Esophagus squamous epithelium (tissue), 5 donors: ENCODE data around the gene SMARCD1. TPM values are rescaled to one million over a fixed set of nuclear protein-coding genes. Genes with fewer than 3 reads are reported as not detected.

Experiments used
- DNase-seq: peaks from one replicate; lab custom pipeline; 2025; lab: John Stamatoyannopoulos, UW
- H3K27ac ChIP-seq, 4 donors: fragments of 200-600 bp; sonication (generic); one replicate each; pipeline ENCODE4 v1.5.1; 2016 to 2019; ENCODE audit warnings: mild to moderate bottlenecking in 1 of 4
- H3K27me3 ChIP-seq, 4 donors: fragments of 200-600 bp; sonication (generic); 1 replicate in 3 of 4; 2 replicates in 1 of 4; pipeline versions ENCODE4 v1.5.1 to v1.6.0; 2017 to 2021; ENCODE audit warnings: antibody characterized with exemption in 1 of 4
- H3K36me3 ChIP-seq, 3 donors: fragments of 200-600 bp; sonication (generic); one replicate each; pipeline ENCODE4 v1.5.1; 2016 to 2019
- H3K4me1 ChIP-seq, 3 donors: fragments of 200-600 bp; sonication (generic); one replicate each; pipeline ENCODE4 v1.5.1; 2017 to 2019
- H3K4me3 ChIP-seq, 4 donors: fragments of 200-600 bp; sonication (generic); 1 replicate in 3 of 4; 2 replicates in 1 of 4; pipeline ENCODE4 v1.5.1; 2016 to 2019; ENCODE audit warnings: mild to moderate bottlenecking in 2 of 4, moderate library complexity in 1 of 4
- H3K9me3 ChIP-seq, 3 donors: fragments of 200-600 bp; sonication (generic); one replicate each; pipeline ENCODE4 v1.5.1; 2016 to 2019
- CTCF ChIP-seq, 6 experiments: fragments of 450-650 bp in 4 of 6; fragments of 200-600 bp in 2 of 6; sonication (generic) in 2 of 6; IDR thresholded peaks; one replicate each; pipeline ENCODE4 v1.5.1; 2016 to 2019; ENCODE audit warnings: antibody characterized with exemption in 6 of 6, mild to moderate bottlenecking in 4 of 6, moderate library complexity in 4 of 6
- POLR2A ChIP-seq, 4 donors: fragments of 450-650 bp; IDR thresholded peaks; one replicate each; pipeline ENCODE4 v1.6.1; 2017; ENCODE audit warnings: antibody characterized with exemption in 4 of 4, mild to moderate bottlenecking in 4 of 4, moderate library complexity in 3 of 4
- WGBS, 2 donors: methylation state at CpG; one replicate each; pipeline ENCODE4 v1.1.5; 2018; 5-methylcytosine and 5-hydroxymethylcytosine counted together
- intact Hi-C: fragments of 100-400 bp; cut with DNase I; formaldehyde crosslinking; loops from one replicate; pipeline ENCODE4 v1.15.0; 2022
- total RNA-seq, 4 donors: library from RNA; depleted of rRNA; stranded (reverse); fragments of >200 nt; gene quantifications; one replicate each; pipeline ENCODE4 v1.1.0, GENCODE V29; 2016
- donor health status: DM: yes; HTN: yes; CAD: no.

The SMARCD1 gene
- total RNA-seq, 4 donors from 2014 or later: 34.5 to 67.8 (median 46.5) TPM

GRCh38 chr12:50061171-50061570, 24.0 kb upstream of the SMARCD1 start:
- no peak overlapping the region for H3K27ac ChIP-seq
- peaks cover 0 to 33% (median 0%) of the 10 kb centered on the region in 4 donors for H3K27me3 ChIP-seq
- TF ChIP-seq POLR2A (IDR thresholded peaks at IDR 0.05) (no peak), CTCF (IDR thresholded peaks at IDR 0.05) (no peak)
- no peak overlapping the region for H3K4me3 ChIP-seq
- intact Hi-C loops: loop anchor here (5.0 kb wide), 1 partner anchor 284 kb away; no protein-coding TSS in a partner anchor
- WGBS, 2 donors: 91 to 93% methylated on average over 2 of the region's 2 CpGs
- DNase-seq: no peak
- peaks cover 15 to 33% (median 16%) of the 10 kb centered on the region in 3 donors for H3K4me1 ChIP-seq
- H3K9me3 ChIP-seq: no peaks in the 10 kb centered on the region
- no peaks in the 10 kb centered on the region for H3K36me3 ChIP-seq

- H3K4me3 ChIP-seq: no peak overlapping the region
- no peak overlapping the region for H3K27ac ChIP-seq
- TF ChIP-seq CTCF (IDR thresholded peaks at IDR 0.05) (no peak), POLR2A (IDR thresholded peaks at IDR 0.05) (no peak)
- peaks cover 0 to 24% (median 0%) of the 10 kb centered on the region in 4 donors for H3K27me3 ChIP-seq
- 43 to 57% methylated on average over 1 to 3 of the region's 6 CpGs for WGBS, 2 donors
- no peaks in the 10 kb centered on the region for H3K36me3 ChIP-seq
- peaks cover 5 to 23% (median 7%) of the 10 kb centered on the region in 3 donors for H3K4me1 ChIP-seq
- no peak for DNase-seq
- H3K9me3 ChIP-seq: no peaks in the 10 kb centered on the region
- intact Hi-C loops: loop anchor here (5.0 kb wide), 1 partner anchor 285 kb away; no protein-coding TSS in a partner anchor
These were observed 23.0 kb upstream of the SMARCD1 start for GRCh38 chr12:50061946-50062686.

- H3K36me3 ChIP-seq: no peaks in the 10 kb centered on the region
- 59 to 67% methylated on average over 2 to 4 of the region's 5 CpGs for WGBS, 2 donors
- H3K9me3 ChIP-seq: no peaks in the 10 kb centered on the region
- peaks cover 0 to 18% (median 0%) of the 10 kb centered on the region in 4 donors for H3K27me3 ChIP-seq
- H3K4me1 ChIP-seq: peaks cover 3 to 18% (median 4%) of the 10 kb centered on the region in 3 donors
- no peak for DNase-seq
- H3K4me3 ChIP-seq: no peak overlapping the region
- TF ChIP-seq POLR2A (IDR thresholded peaks at IDR 0.05): no peak
- no peak for TF ChIP-seq CTCF (IDR thresholded peaks at IDR 0.05)
- no peak overlapping the region for H3K27ac ChIP-seq
- intact Hi-C loops: loop anchor here (5.0 kb wide), 1 partner anchor 286 kb away; no protein-coding TSS in a partner anchor
These were observed 22.2 kb upstream of the SMARCD1 start for GRCh38 chr12:50062728-50063460.

GRCh38 chr12:50065726-50066310, 19.3 kb upstream of the SMARCD1 start:
- no peak for DNase-seq
- no peak for TF ChIP-seq POLR2A (IDR thresholded peaks at IDR 0.05)
- TF ChIP-seq CTCF (IDR thresholded peaks at IDR 0.05): no peak
- intact Hi-C loops: no loop called here
- H3K36me3 ChIP-seq: no peaks in the 10 kb centered on the region
- H3K4me1 ChIP-seq: peaks cover 0 to 22% (median 4%) of the 10 kb centered on the region in 3 donors
- peak overlapping the region in 2 of 4 donors; percentile 3 to 21 for H3K27ac ChIP-seq
- H3K9me3 ChIP-seq: no peaks in the 10 kb centered on the region
- no peak overlapping the region for H3K4me3 ChIP-seq
- no peaks in the 10 kb centered on the region for H3K27me3 ChIP-seq
- 85 to 88% methylated on average over 1 to 3 of the region's 3 CpGs for WGBS, 2 donors
